ENCODE measurements around the gene TPH1. TPM values are rescaled to one million over a fixed set of nuclear protein-coding genes. Genes with fewer than 3 reads are reported as not detected.

Gene TPH1
- total RNA-seq, 1 experiment from 2014 or later = 0.07 TPM

DNA sequence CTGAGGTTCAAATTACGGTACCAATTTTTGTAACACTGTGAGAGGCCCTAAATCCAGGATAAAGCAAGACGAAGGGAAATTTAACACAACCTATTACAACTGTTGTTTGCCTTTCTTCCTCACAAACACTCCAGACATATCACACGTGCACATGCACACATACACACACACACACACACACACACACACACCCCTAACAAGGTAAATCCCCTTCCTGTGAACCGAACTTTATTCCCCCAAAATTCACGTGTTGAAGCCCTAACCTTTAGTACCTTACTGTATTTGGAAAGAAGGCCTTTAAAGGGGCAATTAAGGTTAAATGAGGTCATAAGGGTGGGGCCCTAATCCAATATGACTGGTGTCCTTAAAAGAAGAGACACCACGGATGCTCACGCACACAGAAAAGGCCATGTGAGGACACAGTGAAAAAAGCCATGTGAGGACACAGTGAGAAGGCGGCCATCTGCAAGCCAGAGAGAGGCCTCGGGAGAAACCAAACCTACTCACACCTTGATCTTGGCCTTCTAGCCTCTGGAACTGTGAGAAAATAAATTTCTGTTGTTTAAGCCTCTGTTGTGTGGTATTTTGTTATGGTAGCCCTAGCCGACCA, 35.0 kb downstream of the TPH1 start:
- ChIA-PET POLR2A (no interaction called here), CTCF (no interaction called here)
- TF ChIP-seq, protein P1, sequence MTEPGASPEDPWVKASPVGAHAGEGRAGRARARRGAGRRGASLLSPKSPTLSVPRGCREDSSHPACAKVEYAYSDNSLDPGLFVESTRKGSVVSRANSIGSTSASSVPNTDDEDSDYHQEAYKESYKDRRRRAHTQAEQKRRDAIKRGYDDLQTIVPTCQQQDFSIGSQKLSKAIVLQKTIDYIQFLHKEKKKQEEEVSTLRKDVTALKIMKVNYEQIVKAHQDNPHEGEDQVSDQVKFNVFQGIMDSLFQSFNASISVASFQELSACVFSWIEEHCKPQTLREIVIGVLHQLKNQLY (CRISPR knock-in tag; IDR thresholded peaks at IDR 0.05) = no peak
- TF ChIP-seq FOXP1 (CRISPR knock-in tag; IDR thresholded peaks at IDR 0.05; ENCODE audit: borderline replicate concordance) (no peak), NR1H2 (CRISPR knock-in tag; IDR thresholded peaks at IDR 0.05) (no peak), ZNF671 (CRISPR knock-in tag; IDR thresholded peaks at IDR 0.05) (no peak), TCF7 (CRISPR knock-in tag; IDR thresholded peaks at IDR 0.05; ENCODE audit: low read depth) (no peak), ATF1 (CRISPR knock-in tag; IDR thresholded peaks at IDR 0.05) (no peak), CBFB (CRISPR knock-in tag; IDR thresholded peaks at IDR 0.05; ENCODE audit: low read depth) (no peak), ZNF232 (CRISPR knock-in tag; IDR thresholded peaks at IDR 0.05) (no peak), JAZF1 (CRISPR knock-in tag; IDR thresholded peaks at IDR 0.05) (no peak), ZNF121 (CRISPR knock-in tag; IDR thresholded peaks at IDR 0.05) (no peak), GTF2I (CRISPR knock-in tag; conservative IDR thresholded peaks at IDR 0.05) (no peak), NFYB (CRISPR knock-in tag; conservative IDR thresholded peaks at IDR 0.05; ENCODE audit: low read depth) (no peak)
- TF ChIP-seq, protein P2, sequence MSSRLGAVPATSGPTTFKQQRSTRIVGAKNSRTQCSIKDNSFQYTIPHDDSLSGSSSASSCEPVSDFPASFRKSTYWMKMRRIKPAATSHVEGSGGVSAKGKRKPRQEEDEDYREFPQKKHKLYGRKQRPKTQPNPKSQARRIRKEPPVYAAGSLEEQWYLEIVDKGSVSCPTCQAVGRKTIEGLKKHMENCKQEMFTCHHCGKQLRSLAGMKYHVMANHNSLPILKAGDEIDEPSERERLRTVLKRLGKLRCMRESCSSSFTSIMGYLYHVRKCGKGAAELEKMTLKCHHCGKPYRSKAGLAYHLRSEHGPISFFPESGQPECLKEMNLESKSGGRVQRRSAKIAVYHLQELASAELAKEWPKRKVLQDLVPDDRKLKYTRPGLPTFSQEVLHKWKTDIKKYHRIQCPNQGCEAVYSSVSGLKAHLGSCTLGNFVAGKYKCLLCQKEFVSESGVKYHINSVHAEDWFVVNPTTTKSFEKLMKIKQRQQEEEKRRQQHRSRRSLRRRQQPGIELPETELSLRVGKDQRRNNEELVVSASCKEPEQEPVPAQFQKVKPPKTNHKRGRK (CRISPR knock-in tag; IDR thresholded peaks at IDR 0.05; ENCODE audit: borderline replicate concordance) = no peak
- TF ChIP-seq, protein P3, sequence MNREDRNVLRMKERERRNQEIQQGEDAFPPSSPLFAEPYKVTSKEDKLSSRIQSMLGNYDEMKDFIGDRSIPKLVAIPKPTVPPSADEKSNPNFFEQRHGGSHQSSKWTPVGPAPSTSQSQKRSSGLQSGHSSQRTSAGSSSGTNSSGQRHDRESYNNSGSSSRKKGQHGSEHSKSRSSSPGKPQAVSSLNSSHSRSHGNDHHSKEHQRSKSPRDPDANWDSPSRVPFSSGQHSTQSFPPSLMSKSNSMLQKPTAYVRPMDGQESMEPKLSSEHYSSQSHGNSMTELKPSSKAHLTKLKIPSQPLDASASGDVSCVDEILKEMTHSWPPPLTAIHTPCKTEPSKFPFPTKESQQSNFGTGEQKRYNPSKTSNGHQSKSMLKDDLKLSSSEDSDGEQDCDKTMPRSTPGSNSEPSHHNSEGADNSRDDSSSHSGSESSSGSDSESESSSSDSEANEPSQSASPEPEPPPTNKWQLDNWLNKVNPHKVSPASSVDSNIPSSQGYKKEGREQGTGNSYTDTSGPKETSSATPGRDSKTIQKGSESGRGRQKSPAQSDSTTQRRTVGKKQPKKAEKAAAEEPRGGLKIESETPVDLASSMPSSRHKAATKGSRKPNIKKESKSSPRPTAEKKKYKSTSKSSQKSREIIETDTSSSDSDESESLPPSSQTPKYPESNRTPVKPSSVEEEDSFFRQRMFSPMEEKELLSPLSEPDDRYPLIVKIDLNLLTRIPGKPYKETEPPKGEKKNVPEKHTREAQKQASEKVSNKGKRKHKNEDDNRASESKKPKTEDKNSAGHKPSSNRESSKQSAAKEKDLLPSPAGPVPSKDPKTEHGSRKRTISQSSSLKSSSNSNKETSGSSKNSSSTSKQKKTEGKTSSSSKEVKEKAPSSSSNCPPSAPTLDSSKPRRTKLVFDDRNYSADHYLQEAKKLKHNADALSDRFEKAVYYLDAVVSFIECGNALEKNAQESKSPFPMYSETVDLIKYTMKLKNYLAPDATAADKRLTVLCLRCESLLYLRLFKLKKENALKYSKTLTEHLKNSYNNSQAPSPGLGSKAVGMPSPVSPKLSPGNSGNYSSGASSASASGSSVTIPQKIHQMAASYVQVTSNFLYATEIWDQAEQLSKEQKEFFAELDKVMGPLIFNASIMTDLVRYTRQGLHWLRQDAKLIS (CRISPR knock-in tag; IDR thresholded peaks at IDR 0.05; ENCODE audit: borderline replicate concordance) = no peak
- TF ChIP-seq, protein P4, sequence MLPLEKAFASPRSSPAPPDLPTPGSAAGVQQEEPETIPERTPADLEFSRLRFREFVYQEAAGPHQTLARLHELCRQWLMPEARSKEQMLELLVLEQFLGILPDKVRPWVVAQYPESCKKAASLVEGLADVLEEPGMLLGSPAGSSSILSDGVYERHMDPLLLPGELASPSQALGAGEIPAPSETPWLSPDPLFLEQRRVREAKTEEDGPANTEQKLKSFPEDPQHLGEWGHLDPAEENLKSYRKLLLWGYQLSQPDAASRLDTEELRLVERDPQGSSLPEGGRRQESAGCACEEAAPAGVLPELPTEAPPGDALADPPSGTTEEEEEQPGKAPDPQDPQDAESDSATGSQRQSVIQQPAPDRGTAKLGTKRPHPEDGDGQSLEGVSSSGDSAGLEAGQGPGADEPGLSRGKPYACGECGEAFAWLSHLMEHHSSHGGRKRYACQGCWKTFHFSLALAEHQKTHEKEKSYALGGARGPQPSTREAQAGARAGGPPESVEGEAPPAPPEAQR (CRISPR knock-in tag; IDR thresholded peaks at IDR 0.05) = no peak
- TF ChIP-seq, protein P5, sequence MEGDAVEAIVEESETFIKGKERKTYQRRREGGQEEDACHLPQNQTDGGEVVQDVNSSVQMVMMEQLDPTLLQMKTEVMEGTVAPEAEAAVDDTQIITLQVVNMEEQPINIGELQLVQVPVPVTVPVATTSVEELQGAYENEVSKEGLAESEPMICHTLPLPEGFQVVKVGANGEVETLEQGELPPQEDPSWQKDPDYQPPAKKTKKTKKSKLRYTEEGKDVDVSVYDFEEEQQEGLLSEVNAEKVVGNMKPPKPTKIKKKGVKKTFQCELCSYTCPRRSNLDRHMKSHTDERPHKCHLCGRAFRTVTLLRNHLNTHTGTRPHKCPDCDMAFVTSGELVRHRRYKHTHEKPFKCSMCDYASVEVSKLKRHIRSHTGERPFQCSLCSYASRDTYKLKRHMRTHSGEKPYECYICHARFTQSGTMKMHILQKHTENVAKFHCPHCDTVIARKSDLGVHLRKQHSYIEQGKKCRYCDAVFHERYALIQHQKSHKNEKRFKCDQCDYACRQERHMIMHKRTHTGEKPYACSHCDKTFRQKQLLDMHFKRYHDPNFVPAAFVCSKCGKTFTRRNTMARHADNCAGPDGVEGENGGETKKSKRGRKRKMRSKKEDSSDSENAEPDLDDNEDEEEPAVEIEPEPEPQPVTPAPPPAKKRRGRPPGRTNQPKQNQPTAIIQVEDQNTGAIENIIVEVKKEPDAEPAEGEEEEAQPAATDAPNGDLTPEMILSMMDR (IDR thresholded peaks at IDR 0.05) = no peak
- TF ChIP-seq, protein P6, sequence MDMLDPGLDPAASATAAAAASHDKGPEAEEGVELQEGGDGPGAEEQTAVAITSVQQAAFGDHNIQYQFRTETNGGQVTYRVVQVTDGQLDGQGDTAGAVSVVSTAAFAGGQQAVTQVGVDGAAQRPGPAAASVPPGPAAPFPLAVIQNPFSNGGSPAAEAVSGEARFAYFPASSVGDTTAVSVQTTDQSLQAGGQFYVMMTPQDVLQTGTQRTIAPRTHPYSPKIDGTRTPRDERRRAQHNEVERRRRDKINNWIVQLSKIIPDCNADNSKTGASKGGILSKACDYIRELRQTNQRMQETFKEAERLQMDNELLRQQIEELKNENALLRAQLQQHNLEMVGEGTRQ (CRISPR knock-in tag; IDR thresholded peaks at IDR 0.05) = no peak
- Mint-ChIP-seq H3K4me1 (peaks cover 26% of the 10 kb centered on the region), H3K27me3 (ENCODE audit: low read depth) (peaks cover 27% of the 10 kb centered on the region), H3K27ac (no peak overlapping the region), H3K4me3 (peak overlapping the region; percentile 100), H3K9me3 (no peaks in the 10 kb centered on the region), H3K36me3 (peaks cover 5% of the 10 kb centered on the region; the same call in 1 of the 2 replicates)
- DNase-seq (ENCODE audit: low spot score) = no peak
- ATAC-seq = no peak
